HG03280 (cell line): ENCODE measurements around the gene FGF14.
"Not testable (repeated sequence)": the region's sequence is repeated elsewhere in the genome, so short reads cannot be mapped to it uniquely, and the experiment has no call there.

Source experiments
- ATAC-seq: cut with Tn5 transposase; IDR thresholded peaks from one replicate; pipeline ENCODE4 v1.9.1; 2021; ENCODE audit warnings: mild to moderate bottlenecking, moderate library complexity; ENCODE audit not compliant: unreplicated experiment

Gene FGF14

DNA sequence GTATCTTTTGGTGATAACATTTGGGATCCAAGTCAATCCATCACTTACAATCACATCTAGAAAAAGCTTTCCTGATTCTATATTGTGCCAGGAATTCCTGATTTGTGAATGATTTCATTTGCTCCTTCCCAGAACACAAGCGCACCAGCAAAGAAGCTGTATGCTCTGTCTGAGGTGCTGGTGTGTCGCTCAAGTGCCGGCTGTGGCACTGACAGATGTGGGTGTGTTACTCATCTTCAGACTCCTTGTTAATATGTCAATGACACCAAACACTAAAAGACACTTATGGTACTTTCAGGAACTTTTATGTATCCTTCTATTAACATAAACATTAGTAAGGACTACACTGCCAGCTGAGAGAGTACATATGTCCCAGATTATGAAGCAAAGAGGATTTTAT is 520.3 kb downstream of the FGF14 start:
- ATAC-seq = no peak

- ATAC-seq = peak; percentile 66
Measured at GRCh38 chr13:101880581-101880980, 521.3 kb downstream of the FGF14 start.

DNA sequence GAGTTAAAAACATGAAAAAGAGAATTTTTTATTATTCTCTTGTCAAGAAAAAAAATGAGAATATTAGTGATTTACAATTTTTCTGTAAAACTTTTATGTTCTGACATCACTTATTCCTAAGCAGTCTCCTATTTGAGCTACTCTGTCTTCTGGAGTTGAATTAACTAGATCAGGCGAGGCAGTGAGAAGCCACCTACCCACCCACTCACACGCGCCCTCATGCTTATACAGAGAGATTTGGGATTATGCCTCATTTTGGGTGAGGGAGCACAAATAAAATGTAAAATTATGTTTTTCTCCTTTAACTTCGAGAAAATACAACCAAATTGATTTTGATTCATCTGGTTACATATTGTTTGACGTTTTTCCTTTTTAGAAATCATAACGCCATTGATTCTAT is 524.9 kb downstream of the FGF14 start:
- no peak for ATAC-seq

- ATAC-seq = no peak
Measured at GRCh38 chr13:101875717-101876393, 526.0 kb downstream of the FGF14 start.

DNA sequence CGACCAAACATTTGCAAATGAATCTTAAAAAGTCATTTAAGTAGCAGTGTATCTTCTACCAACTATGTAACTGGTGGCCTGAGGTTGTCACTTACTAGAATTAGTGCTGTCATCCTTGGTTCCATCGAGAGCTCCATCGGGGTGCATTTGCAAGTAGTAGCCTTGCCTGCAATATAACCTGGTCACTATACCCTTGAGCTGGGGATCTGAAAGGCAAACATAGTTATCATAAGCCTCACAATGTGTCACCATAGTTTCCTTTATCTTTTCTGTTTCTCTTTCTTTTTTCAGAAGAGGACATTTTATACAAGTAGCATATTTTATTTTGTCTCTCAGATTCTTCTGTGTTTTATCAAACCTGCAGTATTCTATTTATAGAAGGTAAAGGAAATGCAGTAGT is 526.8 kb downstream of the FGF14 start:
- peak; percentile 64 for ATAC-seq

- ATAC-seq = peak; percentile 60
Measured at GRCh38 chr13:101869553-101869952, 532.3 kb downstream of the FGF14 start.

DNA sequence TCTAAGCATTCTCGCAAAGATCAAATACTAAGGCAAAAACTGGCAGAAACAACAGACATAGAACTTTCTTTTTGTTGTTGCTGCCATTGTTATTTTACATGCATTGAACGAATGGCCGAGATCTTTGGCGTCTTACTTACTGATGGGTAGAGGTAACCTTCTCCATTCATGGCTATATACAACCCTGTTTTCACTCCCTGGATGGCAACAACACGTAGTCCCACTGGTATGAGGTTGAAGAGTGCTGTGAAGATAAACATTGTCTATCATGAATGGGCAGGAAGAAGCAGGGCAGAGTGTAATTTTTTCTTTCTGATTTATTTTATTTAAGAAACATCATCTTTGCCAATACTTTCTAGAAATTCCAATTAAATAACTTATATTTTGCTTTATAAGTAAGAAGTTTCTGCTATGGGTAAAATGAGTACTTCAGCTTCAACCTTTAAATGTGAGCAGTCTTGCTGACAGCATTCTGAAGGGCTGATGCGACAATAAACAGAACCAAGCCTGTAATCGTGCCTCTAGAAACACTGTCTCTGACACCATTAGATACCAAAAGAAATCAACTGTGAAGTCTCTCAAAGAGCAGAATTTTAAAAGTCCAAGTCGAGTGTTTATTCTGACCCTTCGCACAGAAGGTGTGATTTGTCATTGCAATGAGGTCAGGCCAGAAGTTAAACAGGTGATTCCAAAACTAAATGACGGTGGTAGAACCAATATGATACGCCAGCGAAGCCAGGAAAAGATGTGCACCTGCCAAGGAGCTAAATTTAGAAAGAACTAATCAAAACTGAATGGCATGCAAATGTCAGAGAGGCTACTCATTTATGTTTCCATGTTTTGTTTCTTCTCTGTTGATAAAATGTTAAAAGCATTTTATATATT is 533.0 kb downstream of the FGF14 start:
- peak; percentile 38 for ATAC-seq

DNA sequence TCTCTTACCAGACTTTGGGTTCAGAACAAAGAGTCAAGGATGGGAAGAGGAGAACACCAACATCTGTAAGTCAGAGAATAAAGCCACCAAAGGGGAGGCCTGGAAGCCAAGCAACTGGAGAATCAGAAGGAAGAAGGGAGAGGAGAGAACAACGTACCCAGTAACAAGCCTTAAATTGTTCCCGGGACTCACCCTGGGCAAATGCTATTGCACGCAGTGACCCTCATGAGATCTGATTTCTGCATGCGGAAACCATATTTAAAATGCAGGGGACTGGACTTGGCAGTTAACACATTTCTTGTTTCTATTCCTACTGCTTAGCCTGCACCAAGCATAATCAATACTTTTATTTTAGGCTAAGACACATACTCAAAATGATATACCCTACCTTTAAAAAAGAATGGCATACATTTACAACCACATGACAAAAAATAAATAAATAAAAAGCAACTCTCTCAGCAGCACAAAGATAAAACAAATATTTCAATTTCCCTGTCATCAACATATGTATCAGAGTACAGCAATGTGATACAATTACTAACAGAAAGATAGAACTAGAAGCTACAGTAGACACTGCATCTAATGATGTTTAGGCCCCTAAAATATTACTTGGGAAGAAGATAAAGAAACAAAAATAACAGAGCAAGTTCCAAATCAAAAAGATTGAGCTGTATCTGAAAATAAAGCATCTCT is 534.8 kb downstream of the FGF14 start:
- no peak for ATAC-seq

- ATAC-seq = no peak
Measured at GRCh38 chr13:101858860-101859259, 543.0 kb downstream of the FGF14 start.

DNA sequence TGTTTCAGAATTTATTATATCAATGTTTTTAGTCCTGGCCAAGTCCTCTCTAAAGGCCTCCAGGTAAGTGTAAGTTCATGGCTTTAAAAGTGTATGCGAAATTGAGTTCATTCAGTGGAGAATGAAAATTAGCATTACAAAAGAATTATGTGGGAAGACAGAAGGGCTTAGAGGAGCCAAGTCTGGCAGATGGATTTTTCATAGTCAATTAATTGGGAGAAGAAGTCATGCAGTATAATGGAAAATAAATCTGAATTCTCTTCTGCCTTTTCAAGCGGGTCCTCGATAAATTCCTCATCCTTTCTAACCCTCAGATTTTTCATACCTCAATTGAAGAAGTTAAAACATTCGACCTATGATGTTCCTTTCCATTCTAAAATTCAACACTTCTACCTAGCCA is 555.1 kb downstream of the FGF14 start:
- ATAC-seq = no peak

GRCh38 chr13:101846249-101846648 is 555.6 kb downstream of the FGF14 start:
- ATAC-seq = no peak

- ATAC-seq = no peak
Measured at GRCh38 chr13:101845245-101846020, 556.4 kb downstream of the FGF14 start.

- ATAC-seq = no peak
Measured at GRCh38 chr13:101841698-101842097, 560.1 kb downstream of the FGF14 start.

- ATAC-seq = no peak
Measured at GRCh38 chr13:101838323-101838722, 563.5 kb downstream of the FGF14 start.

GRCh38 chr13:101837778-101838177 is 564.1 kb downstream of the FGF14 start:
- not testable (repeated sequence) for ATAC-seq

GRCh38 chr13:101837288-101837687 is 564.6 kb downstream of the FGF14 start:
- ATAC-seq = no peak

DNA sequence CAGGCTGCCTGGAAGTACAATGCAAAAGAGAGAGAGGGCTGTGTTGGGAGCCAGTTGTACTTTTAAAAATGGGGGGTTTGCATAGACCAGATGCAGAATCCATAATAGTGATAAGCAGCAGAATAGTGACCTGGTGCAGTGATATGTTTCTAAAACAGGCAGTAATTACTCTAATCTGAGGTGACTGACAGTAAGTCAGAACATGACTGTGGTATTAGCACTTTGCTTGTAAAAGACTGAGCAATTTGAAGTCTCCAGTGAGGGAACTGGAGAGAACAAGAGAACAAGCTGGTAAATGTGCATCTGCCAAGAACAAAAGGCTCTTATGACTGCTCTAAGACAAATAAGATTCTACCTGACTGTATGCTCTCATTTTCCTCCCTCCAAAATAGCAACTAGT is 565.9 kb downstream of the FGF14 start:
- no peak for ATAC-seq

- no peak for ATAC-seq
Measured at GRCh38 chr13:101833671-101834070, 568.2 kb downstream of the FGF14 start.

- no peak for ATAC-seq
Measured at GRCh38 chr13:101830035-101830434, 571.8 kb downstream of the FGF14 start.

- ATAC-seq = no peak
Measured at GRCh38 chr13:101829484-101829883, 572.4 kb downstream of the FGF14 start.

DNA sequence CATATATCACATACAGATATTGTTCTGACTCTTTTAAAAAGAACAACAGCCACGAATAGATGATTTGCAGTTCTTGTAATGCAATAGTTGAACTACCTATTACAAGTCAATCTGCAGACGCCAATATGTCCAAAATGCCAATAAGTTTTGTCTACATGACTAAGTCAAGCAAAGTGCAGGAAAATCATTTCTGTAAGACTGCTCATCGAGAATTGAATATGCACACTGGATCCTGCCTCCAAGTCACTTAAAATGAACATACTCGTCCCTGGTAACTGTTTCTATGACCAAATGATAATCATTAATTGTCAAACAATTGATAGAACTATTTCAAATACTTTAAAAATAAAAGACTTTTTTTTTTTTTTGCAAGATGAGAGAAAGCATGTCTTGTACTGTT is 573.7 kb downstream of the FGF14 start:
- ATAC-seq = no peak
